SK-N-SH (cell line): ENCODE results near the gene C19orf44. TPM values are rescaled to one million over a fixed set of nuclear protein-coding genes. Genes with fewer than 3 reads are reported as not detected.

Experiments
- CTCF ChIA-PET: fragments of 300-600, 350-600 bp; formaldehyde crosslinking; extraction: SDS; loops from one replicate; lab custom pipeline; 2021; lab: Yijun Ruan, JAX
- POLR2A ChIA-PET: fragments of 350-600 bp; sonication (Branson Sonifier 250); formaldehyde crosslinking; extraction: SDS; loops from one replicate; lab custom pipeline; 2020; ENCODE audit warnings: antibody characterized with exemption, inconsistent platforms; lab: Yijun Ruan, JAX
- DNase-seq: peaks from one replicate; pipeline ENCODE4 v3.0.0; 2012
- H2AFZ ChIP-seq: fragments of 200-600 bp; sonication (generic); 2 replicates; pipeline ENCODE4 v1.8.1; 2016; ENCODE audit warnings: antibody characterized with exemption, mild to moderate bottlenecking, low read depth
- H3F3A ChIP-seq: fragments of 200-600 bp; sonication (generic); replicated peaks from 2 replicates; pipeline ENCODE3; 2016; ENCODE audit warnings: antibody characterized with exemption, mild to moderate bottlenecking; ENCODE audit not compliant: insufficient read depth
- H3K27ac ChIP-seq, 2 experiments: fragments of 200-500 bp in 1 of 2; fragments of 200-600 bp in 1 of 2; sonication (Bioruptor generic) in 1 of 2; sonication (generic), shearing (Covaris generic) in 1 of 2; 2 replicates each; pipeline versions ENCODE4 v1.5.1 to v1.6.1; 2014 to 2016; ENCODE audit warnings: low read depth in 2 of 2, inconsistent platforms in 1 of 2, low read length in 1 of 2, mild to moderate bottlenecking in 1 of 2, mixed read lengths in 1 of 2
- H3K27me3 ChIP-seq: fragments of 200-600 bp; sonication (generic), shearing (Covaris generic); 2 replicates; pipeline ENCODE4 v1.6.1; 2016; ENCODE audit warnings: mixed run types; ENCODE audit not compliant: insufficient read depth
- H3K36me3 ChIP-seq, 2 experiments: fragments of 200-500 bp in 1 of 2; fragments of 200-600 bp in 1 of 2; sonication (Bioruptor generic) in 1 of 2; sonication (generic) in 1 of 2; replicated peaks in 1 of 2; 2 replicates each; pipeline versions ENCODE3 to v1.5.1; 2014 to 2016; ENCODE audit warnings: low read length in 1 of 2, mild to moderate bottlenecking in 1 of 2; ENCODE audit not compliant: insufficient read depth in 2 of 2, control insufficient read depth in 1 of 2
- H3K4me1 ChIP-seq, 2 experiments: fragments of 200-500 bp in 1 of 2; fragments of 200-600 bp in 1 of 2; sonication (Bioruptor generic) in 1 of 2; sonication (generic), shearing (Covaris generic) in 1 of 2; 2 replicates each; pipeline versions ENCODE4 v1.5.1 to v1.6.1; 2014 to 2016; ENCODE audit warnings: low read depth in 1 of 2, low read length in 1 of 2, mixed run types in 1 of 2; ENCODE audit not compliant: insufficient read depth in 2 of 2, control insufficient read depth in 1 of 2
- H3K4me2 ChIP-seq: fragments of 200-600 bp; sonication (generic), shearing (Covaris generic); 2 replicates; pipeline ENCODE4 v1.6.1; 2017; ENCODE audit warnings: mixed run types
- H3K4me3 ChIP-seq, 2 experiments: fragments of 200-500 bp in 1 of 2; fragments of 200-600 bp in 1 of 2; sonication (Bioruptor generic) in 1 of 2; sonication (generic), shearing (Covaris generic) in 1 of 2; 2 replicates each; pipeline versions ENCODE4 v1.5.1 to v1.8.1; 2014 to 2016; ENCODE audit warnings: low read depth in 2 of 2, inconsistent platforms in 1 of 2, low read length in 1 of 2, mild to moderate bottlenecking in 1 of 2, mixed read lengths in 1 of 2, moderate library complexity in 1 of 2
- H3K79me2 ChIP-seq: fragments of 200-600 bp; sonication (generic); 2 replicates; pipeline ENCODE4 v1.8.1; 2017; ENCODE audit warnings: mild to moderate bottlenecking; ENCODE audit not compliant: insufficient read depth
- H3K9ac ChIP-seq: fragments of 200-600 bp; sonication (generic); 2 replicates; pipeline ENCODE4 v1.6.1; 2017; ENCODE audit warnings: mixed run types
- H3K9me2 ChIP-seq: fragments of 200-600 bp; sonication (generic); 2 replicates; pipeline ENCODE4 v1.6.1; 2017; ENCODE audit warnings: mixed run types
- H3K9me3 ChIP-seq: fragments of 200-600 bp; sonication (generic); 2 replicates; pipeline ENCODE4 v1.6.1; 2017; ENCODE audit warnings: mixed run types, mild to moderate bottlenecking, moderate library complexity
- H4K20me1 ChIP-seq: fragments of 200-600 bp; sonication (generic); 2 replicates; pipeline ENCODE4 v1.6.1; 2017; ENCODE audit warnings: mild to moderate bottlenecking, mixed run types; ENCODE audit not compliant: insufficient read depth
- ELF1 ChIP-seq: IDR thresholded peaks from 2 replicates; pipeline ENCODE4 v1.4.0; 2012
- EP300 ChIP-seq, 2 experiments: IDR thresholded peaks; 2 replicates each; pipeline versions ENCODE4 v1.4.0 to v1.6.1; 2012; ENCODE audit warnings: borderline replicate concordance in 1 of 2, low read depth in 1 of 2, low read length in 1 of 2
- GATA2 ChIP-seq: sonication (generic); formaldehyde crosslinking; IDR thresholded peaks from 2 replicates; pipeline ENCODE4 v1.5.0; 2020; ENCODE audit warnings: mild to moderate bottlenecking, missing genetic modification reagents
- MEF2A ChIP-seq: IDR thresholded peaks from 2 replicates; pipeline ENCODE4 v1.4.0; 2012; ENCODE audit warnings: low read depth, borderline replicate concordance
- NFIC ChIP-seq: IDR thresholded peaks from 2 replicates; pipeline ENCODE4 v1.4.0; 2012; ENCODE audit warnings: borderline replicate concordance
- POLR2AphosphoS5 ChIP-seq: IDR thresholded peaks from 2 replicates; pipeline ENCODE4 v1.6.1; 2012; ENCODE audit warnings: low read depth, low read length
- RCOR1 ChIP-seq: fragments of 150-350 bp; IDR thresholded peaks from 2 replicates; pipeline ENCODE4 v1.6.1; 2017; ENCODE audit warnings: antibody characterized with exemption, low read length
- RXRA ChIP-seq: IDR thresholded peaks from 2 replicates; pipeline ENCODE4 v1.4.0; 2012; ENCODE audit warnings: low read depth, mild to moderate bottlenecking, borderline replicate concordance
- SIN3A ChIP-seq: IDR thresholded peaks from 2 replicates; pipeline ENCODE4 v1.6.1; 2012; ENCODE audit warnings: low read depth, mild to moderate bottlenecking, low read length, moderate library complexity, borderline replicate concordance
- YY1 ChIP-seq: IDR thresholded peaks from 2 replicates; pipeline ENCODE4 v1.4.0; 2012; ENCODE audit warnings: low read depth, mild to moderate bottlenecking
- WGBS: methylation state at CpG from one replicate; pipeline ENCODE4 v1.1.6; 2017; ENCODE audit warnings: low lambda C conversion rate; 5-methylcytosine and 5-hydroxymethylcytosine counted together
- polyA plus RNA-seq, 3 experiments: library from polyadenylated mRNA; depleted of rRNA; stranded (reverse); fragments of >200 nt; gene quantifications; 2 replicates each; pipeline ENCODE4 v1.2.3, GENCODE V29; 2012
- TF ChIP-seq, protein P1 (sequence below): IDR thresholded peaks from 2 replicates; pipeline ENCODE4 v1.4.0; 2012; ENCODE audit warnings: low read depth, borderline replicate concordance
- TF ChIP-seq, protein P2 (sequence below): fragments of 150-350 bp; IDR thresholded peaks from 2 replicates; pipeline ENCODE4 v1.6.1; 2017; ENCODE audit warnings: antibody characterized with exemption, low read length, low read depth, borderline replicate concordance
- TF ChIP-seq, protein P3 (sequence below): IDR thresholded peaks from 2 replicates; pipeline ENCODE4 v1.4.0; 2012; ENCODE audit warnings: low read depth
- TF ChIP-seq, protein P4 (sequence below): IDR thresholded peaks from 2 replicates; pipeline ENCODE4 v1.4.0; 2012; ENCODE audit warnings: low read depth, borderline replicate concordance
- TF ChIP-seq, protein P5 (sequence below): IDR thresholded peaks from 2 replicates; pipeline ENCODE4; 2012
- TF ChIP-seq, protein P6 (sequence below): fragments of 150-350 bp; IDR thresholded peaks from 2 replicates; pipeline ENCODE4 v1.6.1; 2016; ENCODE audit warnings: mild to moderate bottlenecking, low read depth, low read length

The C19orf44 gene
- polyA plus RNA-seq, 1 of the 3 experiments (the other 2 are of a cell fraction) = 6.0 TPM

DNA sequence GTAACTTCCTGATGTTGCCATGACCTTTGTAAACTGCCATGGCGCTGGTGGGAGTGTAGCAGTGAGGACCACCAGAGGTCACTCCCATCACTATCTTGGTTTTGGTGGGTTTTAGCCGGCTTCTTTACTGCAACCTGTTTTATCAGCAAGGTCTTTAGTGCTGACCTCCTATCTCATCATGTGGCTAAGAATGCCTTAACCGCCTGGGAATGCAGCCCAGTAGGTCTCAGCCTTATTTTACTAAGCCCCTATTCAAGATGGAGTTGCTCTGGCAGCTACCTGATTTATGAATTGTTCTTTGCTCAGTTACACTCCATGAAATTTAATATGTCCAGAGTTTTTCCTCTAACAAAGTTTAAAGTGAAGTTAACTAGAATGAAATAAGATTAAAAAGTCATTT lies 19.8 kb upstream of the C19orf44 start:
- no peak overlapping the region for H2AFZ ChIP-seq
- H3K4me2 ChIP-seq = no peak overlapping the region
- H3F3A ChIP-seq = peaks cover 3% of the 10 kb centered on the region
- TF ChIP-seq, protein P1, sequence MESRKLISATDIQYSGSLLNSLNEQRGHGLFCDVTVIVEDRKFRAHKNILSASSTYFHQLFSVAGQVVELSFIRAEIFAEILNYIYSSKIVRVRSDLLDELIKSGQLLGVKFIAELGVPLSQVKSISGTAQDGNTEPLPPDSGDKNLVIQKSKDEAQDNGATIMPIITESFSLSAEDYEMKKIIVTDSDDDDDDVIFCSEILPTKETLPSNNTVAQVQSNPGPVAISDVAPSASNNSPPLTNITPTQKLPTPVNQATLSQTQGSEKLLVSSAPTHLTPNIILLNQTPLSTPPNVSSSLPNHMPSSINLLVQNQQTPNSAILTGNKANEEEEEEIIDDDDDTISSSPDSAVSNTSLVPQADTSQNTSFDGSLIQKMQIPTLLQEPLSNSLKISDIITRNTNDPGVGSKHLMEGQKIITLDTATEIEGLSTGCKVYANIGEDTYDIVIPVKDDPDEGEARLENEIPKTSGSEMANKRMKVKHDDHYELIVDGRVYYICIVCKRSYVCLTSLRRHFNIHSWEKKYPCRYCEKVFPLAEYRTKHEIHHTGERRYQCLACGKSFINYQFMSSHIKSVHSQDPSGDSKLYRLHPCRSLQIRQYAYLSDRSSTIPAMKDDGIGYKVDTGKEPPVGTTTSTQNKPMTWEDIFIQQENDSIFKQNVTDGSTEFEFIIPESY = no peak
- TF ChIP-seq RXRA (no peak), YY1 (no peak), EP300 (IDR thresholded peaks at IDR 0.05; ENCODE audit: borderline replicate concordance in 1 of 2, low read depth in 1 of 2, low read length in 1 of 2) (no peak), POLR2AphosphoS5 (no peak), ELF1 (no peak), NFIC (no peak), SIN3A (no peak)
- TF ChIP-seq, protein P2, sequence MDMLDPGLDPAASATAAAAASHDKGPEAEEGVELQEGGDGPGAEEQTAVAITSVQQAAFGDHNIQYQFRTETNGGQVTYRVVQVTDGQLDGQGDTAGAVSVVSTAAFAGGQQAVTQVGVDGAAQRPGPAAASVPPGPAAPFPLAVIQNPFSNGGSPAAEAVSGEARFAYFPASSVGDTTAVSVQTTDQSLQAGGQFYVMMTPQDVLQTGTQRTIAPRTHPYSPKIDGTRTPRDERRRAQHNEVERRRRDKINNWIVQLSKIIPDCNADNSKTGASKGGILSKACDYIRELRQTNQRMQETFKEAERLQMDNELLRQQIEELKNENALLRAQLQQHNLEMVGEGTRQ = no peak
- TF ChIP-seq, protein P3, sequence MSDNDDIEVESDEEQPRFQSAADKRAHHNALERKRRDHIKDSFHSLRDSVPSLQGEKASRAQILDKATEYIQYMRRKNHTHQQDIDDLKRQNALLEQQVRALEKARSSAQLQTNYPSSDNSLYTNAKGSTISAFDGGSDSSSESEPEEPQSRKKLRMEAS = no peak
- TF ChIP-seq, protein P4, sequence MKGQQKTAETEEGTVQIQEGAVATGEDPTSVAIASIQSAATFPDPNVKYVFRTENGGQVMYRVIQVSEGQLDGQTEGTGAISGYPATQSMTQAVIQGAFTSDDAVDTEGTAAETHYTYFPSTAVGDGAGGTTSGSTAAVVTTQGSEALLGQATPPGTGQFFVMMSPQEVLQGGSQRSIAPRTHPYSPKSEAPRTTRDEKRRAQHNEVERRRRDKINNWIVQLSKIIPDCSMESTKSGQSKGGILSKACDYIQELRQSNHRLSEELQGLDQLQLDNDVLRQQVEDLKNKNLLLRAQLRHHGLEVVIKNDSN = no peak
- TF ChIP-seq, all 33 proteins: peak for 0
- Histone ChIP-seq H3K9ac (no peak overlapping the region), H3K9me2 (no peaks in the 10 kb centered on the region), H3K79me2 (peaks cover under 1% of the 10 kb centered on the region), H3K9me3 (no peaks in the 10 kb centered on the region), H3K27me3 (no peaks in the 10 kb centered on the region; the same call in 1 of the 2 replicates), H3K27ac (no peak overlapping the region), H3K4me1 (peaks cover 0 to 2% of the 10 kb centered on the region in 2 experiments; a peak in 1 of 4 replicates), H3K4me3 (no peak overlapping the region), H4K20me1 (no peaks in the 10 kb centered on the region), H3K36me3 (no peaks in the 10 kb centered on the region)
- no peak for DNase-seq
- CTCF ChIA-PET = interaction anchor here (0.6 kb wide), 1 partner anchor 26 kb away, joined by 3 read pairs; no protein-coding TSS in a partner anchor
- POLR2A ChIA-PET = no interaction called here
- 66% methylated on average over 3 of the region's 3 CpGs for WGBS

DNA sequence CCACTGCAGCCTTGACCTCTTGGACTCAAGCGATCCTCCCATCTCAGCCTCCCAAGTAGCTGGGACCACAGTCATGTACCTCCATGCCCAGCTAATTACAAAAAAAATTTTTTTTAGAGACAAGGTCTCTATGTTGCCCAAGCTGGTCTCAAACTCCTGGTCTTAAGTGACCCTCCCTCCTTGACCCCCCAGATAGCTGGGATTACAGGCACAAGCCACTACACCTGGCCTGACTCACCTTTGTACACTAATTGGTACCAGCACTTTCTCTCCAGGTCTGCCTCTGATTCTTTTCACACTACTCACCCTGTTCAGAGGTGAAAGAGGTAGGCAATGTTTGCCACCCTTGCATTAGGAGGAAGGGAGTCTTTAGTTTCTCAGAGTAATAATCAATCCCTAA lies 18.9 kb upstream of the C19orf44 start:
- H3K4me1 ChIP-seq = peaks cover 0 to under 1% of the 10 kb centered on the region in 2 experiments; a peak in 1 of 4 replicates
- peaks cover 3% of the 10 kb centered on the region for H3F3A ChIP-seq
- H3K36me3 ChIP-seq = no peaks in the 10 kb centered on the region
- POLR2A ChIA-PET = no interaction called here
- H3K9me3 ChIP-seq = no peaks in the 10 kb centered on the region
- H3K4me3 ChIP-seq = no peak overlapping the region
- H3K9me2 ChIP-seq = no peaks in the 10 kb centered on the region
- no peak overlapping the region for H2AFZ ChIP-seq
- no peaks in the 10 kb centered on the region for H3K79me2 ChIP-seq
- no peak overlapping the region for H3K9ac ChIP-seq
- H3K27me3 ChIP-seq = no peaks in the 10 kb centered on the region; the same call in 1 of the 2 replicates
- no peak overlapping the region for H3K27ac ChIP-seq
- WGBS = 93% methylated on average over 1 of the region's 1 CpG
- DNase-seq = no peak
- no peak overlapping the region for H3K4me2 ChIP-seq
- CTCF ChIA-PET = interaction anchor here (0.6 to 1.4 kb wide), 2 partner anchors 19 to 26 kb away, joined by 3 read pairs; partner anchors contain the start of genes C19orf44 and CALR3
- no peaks in the 10 kb centered on the region for H4K20me1 ChIP-seq
- TF ChIP-seq MEF2A (no peak), GATA2 (CRISPR knock-in tag) (no peak), RCOR1 (no peak)
- TF ChIP-seq, protein P5, sequence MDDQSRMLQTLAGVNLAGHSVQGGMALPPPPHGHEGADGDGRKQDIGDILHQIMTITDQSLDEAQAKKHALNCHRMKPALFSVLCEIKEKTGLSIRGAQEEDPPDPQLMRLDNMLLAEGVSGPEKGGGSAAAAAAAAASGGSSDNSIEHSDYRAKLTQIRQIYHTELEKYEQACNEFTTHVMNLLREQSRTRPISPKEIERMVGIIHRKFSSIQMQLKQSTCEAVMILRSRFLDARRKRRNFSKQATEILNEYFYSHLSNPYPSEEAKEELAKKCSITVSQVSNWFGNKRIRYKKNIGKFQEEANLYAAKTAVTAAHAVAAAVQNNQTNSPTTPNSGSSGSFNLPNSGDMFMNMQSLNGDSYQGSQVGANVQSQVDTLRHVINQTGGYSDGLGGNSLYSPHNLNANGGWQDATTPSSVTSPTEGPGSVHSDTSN = no peak
- TF ChIP-seq, protein P1 = no peak
- TF ChIP-seq, protein P6, sequence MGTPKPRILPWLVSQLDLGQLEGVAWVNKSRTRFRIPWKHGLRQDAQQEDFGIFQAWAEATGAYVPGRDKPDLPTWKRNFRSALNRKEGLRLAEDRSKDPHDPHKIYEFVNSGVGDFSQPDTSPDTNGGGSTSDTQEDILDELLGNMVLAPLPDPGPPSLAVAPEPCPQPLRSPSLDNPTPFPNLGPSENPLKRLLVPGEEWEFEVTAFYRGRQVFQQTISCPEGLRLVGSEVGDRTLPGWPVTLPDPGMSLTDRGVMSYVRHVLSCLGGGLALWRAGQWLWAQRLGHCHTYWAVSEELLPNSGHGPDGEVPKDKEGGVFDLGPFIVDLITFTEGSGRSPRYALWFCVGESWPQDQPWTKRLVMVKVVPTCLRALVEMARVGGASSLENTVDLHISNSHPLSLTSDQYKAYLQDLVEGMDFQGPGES = no peak
